GM19468 (cell line): Measurements from ENCODE around the gene JPH2.

Source experiments
- ATAC-seq: cut with Tn5 transposase; IDR thresholded peaks from one replicate; pipeline ENCODE4 v1.9.1; 2021; ENCODE audit warnings: mild to moderate bottlenecking, moderate library complexity, moderate number of reproducible peaks; ENCODE audit not compliant: unreplicated experiment; ENCODE audit errors: extremely low read depth

JPH2 gene

DNA sequence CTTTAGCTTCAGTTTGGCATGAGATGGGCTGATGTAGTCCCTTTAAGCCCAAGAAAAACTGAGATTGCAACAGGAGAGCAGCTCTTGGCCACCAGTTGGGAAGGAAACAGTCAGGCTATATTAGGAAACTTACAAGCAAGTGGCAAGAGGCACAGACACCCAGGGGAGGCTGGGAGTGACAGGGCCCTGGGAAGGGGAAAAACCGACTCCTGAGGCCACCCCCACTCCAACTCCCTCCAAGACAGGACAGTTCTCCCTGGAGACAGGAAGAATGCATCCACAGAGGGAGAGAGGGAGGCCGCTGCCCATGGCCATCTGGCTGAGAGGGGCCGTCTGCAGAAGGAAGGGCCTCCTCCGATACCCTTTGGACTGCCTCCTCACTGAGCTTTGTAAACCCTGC, 20.5 kb downstream of the JPH2 start:
- no peak for ATAC-seq

DNA sequence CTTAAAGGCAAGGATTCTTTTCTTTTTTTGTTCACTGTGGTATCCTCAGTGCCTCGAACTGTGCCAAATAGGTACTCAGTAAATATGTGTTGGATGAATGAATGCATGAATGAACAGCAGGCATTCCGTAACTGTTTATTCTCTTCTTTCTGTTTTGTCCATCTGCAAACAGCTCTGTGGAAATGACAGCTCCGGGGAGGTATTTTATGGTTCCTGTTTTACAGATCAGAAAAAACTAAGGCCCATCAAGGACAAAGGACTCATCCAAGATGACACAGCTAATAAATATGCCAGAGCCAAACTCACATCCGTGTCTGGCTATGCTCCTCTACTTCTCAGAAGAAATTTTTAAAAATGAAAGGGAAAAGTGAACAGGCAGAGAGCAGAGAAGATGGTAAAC, 21.0 kb downstream of the JPH2 start:
- ATAC-seq = no peak

DNA sequence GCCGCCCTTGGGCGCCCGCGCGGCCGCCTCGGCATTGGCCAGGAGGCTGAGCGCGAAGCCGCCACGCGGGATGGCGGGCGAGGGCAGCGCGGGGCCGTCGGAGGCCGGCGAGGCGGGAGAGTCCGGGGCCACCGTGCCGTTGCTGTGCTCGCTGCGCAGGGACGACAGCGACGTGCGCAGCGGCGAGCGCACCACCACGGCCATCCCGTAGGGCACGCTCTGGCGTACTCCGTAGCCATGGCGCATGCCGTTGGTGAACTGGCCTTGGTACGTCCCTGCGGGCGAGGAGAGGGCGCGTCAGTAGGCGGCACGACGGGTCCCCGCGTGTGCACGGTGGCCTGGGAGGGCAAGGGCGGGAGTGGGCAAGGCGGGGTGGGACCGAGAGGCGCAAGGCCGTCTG, 26.9 kb downstream of the JPH2 start:
- no peak for ATAC-seq

DNA sequence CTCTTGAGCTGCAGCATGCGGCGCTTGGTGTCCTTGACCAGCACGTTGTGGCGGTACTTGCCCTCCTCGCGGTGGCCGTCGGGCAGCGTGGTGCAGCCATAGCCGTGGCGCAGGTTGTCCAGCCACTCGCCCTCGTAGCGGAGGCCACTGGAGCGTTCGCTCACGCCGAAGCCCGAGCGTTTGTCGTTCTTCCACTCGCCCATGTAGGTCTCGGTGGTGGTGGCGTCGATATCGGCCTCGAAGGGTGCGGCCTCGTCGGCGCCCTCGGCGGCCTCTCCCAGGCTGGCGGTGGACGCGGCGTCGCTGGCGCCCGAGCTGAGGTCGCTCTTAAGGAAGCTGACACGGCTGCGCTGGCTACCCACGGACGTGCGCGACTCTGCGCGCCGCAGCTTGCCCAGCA, 27.3 kb downstream of the JPH2 start:
- no peak for ATAC-seq

DNA sequence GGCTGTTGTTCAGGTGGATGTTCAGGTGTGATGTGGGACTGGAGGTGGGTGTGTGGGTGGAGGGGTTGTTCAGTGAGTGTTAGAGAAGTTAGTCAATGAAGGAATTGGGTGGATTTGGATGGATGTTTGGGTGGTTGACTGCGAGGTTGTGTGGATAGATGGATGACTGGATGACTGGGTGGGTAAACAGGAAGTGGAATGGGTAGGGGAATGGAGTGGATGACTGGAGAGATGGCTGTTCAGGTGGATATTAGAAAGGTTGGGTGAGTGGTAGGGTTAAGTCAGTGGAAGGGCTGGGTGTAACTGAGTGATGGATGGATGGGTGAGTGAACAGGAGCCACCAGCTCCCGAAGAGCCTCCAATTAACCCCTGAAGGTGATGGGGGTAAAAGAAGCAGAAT, 27.9 kb downstream of the JPH2 start:
- ATAC-seq = no peak

DNA sequence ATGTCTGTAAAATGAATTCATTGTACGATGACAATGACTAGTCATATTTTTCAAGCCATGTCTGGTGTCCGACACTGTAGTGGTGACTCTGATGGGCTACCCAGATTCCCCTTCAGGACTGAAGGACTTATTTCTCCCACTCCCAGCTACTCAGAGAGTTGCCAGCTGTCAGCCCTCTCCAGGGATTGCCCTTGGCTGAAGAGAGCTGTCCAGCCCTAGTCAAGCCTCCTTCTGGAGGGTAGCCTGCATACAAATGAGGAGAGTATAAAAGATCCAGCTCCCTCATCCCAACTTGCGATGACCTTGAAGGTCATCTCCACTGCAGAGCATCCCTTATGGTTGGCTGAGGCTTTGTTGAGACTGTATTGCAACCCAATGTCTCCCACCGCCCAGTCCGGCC, 29.9 kb downstream of the JPH2 start:
- no peak for ATAC-seq

DNA sequence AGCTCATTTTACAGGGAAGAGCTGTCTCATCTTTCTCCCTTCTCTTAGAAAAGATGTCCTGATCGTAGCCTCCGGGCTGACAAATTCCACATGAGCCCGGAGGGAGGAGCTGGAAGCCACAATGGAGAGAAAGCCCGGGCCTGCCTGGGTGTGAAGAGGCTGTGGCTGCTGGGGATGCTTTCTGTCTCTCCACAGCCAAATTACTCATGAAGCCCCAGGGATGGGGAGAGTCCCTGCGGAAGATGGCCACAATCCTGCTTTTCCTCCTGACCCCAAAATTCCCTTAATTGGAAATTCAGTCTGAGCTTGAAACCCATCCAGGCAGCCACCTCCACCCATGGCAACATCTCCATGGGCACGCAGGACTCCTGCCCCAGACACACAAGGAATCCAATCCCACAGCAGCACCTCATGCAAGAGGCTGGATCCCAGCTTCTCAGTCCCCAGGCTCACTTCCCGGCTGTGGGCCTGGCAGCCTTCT, 32.4 kb downstream of the JPH2 start:
- ATAC-seq = no peak

DNA sequence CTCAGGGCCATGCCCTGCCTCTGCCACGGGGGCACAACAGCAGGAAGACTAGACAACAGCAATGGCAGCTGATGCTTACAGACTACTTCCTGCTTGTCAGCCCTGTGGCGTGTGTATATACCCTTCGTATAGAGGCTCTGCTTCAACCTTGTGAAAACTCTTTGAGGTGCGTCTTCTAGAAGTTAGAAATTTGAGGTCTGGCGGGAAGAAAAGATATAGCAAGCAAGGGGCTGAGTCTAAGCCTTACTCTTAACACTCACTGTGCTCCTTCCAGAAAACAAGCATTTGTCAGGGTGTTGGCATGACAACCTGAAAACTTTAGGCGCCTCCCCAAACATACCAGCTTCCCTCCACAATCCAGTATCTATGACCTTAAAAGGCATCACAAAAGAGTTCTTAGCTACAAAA, 33.3 kb downstream of the JPH2 start:
- ATAC-seq = no peak

DNA sequence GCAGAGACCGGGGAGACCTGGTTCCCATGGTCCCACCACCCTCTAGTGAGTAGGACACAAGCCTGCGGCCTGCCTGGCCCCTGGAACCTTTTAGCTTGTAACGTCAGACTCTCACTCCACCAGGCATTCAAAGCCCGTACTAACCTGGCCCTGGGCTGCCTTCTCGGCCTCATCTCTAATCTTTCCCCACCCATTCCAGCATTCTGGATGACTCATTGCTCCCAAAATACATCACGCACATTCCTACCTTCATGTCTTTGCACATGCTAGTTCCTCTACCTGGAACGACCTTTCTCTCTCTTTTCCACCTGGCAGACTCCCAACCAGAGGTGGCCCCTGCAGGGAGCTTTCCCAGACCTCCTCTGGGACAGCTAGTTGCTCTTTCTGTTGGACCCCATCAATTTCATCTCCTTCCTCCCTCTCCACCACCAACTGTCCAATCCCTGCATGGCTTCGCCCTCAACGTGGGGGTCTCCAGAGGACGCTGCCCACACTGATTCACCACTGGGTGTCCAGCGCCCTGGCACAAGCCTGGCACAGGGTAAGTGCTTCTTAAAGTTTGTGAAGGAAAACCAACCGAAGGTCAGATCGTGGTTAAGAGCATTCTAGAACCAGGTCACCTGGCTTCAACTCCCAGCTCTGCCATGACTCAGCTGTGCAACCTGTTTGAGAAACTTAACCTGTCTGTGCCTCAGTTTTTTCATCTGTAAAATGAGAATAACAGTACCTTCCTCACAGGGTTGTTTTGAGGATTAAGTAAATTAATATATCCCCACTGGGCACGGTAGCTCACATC, 35.2 kb downstream of the JPH2 start:
- no peak for ATAC-seq

DNA sequence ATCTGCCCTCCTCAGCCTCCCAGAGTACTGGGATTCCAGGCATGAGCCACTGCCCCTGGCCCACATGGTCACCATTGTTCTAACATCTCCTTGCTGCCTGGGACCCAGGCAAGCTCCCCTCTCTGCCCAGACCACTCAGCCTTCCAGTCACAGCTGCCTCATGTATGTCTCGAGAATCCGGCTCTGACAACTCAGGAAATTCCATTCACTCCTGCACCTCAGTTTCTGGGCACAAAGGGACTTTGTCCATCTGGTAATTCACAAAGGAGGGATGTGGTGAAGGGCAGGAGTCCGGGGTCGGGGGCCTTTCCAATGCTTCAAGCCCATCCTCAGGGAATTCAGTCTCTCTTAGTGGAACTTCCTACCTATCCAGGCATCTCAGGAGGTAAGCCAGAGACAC, 40.7 kb downstream of the JPH2 start:
- ATAC-seq = no peak

DNA sequence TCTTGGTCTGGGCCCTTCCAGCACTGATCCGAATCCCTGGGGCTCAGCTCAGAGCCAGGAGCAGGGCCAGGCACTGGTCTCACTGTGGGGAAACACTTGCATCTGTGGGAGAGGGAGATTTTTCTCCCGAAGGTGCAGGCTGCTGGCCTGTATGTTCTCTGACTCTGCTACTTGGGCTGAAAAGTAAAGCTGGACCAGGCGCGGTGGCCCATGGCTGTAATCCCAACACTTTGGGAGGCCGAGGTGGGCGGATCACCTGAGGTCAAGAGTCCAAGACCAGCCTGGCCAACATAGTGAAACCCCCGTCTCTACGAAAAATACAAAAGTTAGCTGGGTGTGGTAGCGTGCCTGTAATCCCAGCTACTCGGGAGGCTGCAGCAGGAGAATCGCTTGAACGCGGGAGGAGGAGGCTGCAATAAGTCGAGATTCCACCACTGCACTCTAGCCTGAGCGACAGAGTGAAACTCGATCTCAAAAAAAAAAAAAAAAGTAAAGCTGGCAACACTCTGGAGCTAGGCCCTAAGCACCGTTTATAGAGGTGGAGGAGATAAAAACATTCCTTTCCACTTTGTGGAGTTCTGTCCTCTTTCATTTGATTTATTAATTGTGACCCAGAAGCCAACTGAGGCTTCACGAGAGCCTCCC, 41.7 kb downstream of the JPH2 start:
- ATAC-seq = no peak

DNA sequence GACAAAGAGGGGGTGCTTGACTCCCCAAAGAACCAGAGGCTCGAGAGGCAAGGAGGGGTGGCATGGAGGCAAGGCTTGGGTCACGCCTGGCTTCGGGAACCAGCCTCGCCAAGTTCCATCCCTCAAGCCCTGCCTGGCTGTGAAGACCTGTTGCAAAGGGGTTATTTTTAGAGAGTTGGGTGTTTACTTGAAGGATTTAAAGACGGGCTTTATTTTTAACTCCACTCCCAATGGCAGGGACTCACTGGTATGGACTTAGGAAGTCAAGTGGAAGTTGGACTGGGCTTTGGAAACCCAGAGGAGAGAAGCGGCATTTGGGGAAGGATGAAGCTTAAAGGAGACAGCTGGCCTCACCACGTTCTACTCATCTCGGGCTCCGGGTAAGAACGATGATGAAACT, 43.1 kb downstream of the JPH2 start:
- ATAC-seq = no peak

DNA sequence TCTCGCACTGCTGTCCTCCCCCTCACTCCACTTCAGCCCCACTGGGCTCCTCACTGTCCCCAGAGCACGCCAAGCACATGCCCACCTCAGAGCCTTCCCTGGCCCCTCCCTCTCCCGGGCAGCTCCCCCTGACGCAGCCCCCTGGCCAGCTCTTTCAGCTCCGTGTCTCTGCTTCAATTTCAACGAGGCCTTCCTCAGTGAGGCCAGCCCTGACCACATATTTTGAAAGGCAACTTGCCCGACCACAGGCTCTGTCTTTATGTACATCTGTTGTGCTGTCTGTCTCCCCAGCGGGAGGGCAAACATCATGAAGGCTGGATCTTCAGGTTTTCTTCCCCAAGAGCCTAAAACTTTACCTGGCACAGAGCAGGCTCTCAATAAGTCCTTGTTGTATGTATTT, 44.6 kb downstream of the JPH2 start:
- ATAC-seq = no peak

DNA sequence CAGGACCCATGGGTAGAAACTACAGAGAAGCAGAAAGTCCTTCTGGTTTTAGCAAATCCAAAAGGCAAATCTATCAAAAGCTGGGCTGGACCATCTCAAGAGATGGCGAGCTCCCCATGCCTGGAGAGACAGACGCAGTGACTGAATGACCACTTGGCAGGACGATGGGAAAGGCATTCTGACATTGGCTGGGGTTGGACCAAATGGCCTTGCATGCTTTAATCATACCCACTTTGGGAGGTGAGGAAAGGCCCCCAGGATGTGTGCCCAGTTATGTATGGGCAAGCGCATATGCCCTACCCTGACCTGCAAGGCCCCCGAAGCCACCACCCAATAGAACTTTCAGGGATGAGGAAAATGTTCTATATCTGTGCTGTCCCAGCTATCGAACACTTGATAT, 45.1 kb downstream of the JPH2 start:
- ATAC-seq = no peak

DNA sequence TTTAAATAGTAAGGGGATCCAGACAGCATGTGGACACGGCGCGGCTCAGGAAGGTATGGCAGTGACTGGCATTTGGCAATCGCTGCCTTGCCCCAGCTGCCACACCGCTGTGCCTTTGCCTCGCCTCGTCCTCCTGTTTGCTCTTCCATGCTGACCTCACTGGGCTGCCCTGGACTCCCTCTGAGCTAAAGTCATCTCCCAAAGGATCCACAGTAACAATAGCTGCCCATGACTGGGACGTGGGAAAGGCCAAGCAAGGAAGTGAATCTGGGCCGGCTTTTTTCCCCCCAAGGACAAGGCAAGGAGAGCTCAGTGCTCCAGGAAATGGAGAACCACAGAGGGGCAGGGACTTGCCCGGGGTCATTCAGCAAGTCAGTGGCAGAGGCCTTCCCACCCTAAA, 48.1 kb downstream of the JPH2 start:
- no peak for ATAC-seq

DNA sequence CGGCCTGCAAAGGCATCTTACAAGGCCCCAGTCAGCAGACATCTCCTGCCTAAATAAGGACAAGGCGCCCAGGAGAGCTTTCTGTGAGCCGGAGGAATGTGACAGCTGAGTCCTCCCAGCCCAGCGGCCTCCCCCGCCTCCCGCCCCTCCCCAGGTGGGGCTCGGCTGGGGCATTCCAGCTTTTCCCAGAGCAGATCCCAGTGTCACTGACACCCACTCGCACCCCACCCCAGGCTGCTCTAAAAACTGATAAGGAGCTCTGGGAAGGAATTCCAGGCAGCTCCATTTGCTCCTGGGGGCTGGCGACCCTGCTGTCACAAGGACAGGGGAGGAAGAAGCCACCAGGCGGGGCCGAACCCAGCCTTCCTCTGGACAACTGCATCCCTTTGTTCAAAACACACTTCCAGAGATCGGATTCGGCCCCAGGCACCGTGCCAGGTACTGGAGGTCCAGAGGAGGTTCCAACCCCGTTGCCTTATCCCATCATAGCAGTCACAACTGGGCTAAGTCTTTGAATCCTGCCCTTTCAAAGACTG, 49.7 kb downstream of the JPH2 start:
- no peak for ATAC-seq

DNA sequence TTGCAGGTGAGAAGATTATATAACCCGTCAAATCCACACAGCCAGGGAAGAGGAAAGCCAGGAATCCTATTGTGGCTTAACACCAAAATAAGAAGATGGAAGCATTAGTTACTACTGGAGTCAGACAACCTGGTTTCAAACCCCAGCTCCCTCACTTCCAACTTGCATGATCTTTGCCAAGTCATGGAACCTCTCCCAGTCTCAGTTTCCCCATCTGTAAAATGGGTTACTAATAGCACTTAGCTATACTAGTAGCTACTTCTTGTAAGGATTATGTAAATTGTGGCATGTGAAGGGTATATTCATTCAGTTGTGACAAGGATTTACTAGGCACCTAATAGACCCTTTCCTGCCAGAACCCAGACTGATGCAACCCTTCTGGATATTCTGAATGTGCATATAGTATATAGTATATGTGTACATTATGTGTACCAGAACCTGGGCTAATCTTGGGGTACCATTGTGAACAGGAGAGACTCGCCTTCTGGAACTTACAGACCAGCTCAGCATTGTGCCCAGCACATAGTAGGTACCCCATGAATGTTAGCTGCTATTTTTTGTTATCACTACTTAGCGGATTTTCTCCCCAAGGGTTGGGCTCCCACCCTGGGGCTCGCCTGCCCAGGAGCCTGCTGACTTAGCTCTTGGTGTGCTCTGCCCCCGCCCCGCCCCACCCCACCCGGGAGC, 50.3 kb downstream of the JPH2 start:
- ATAC-seq = no peak

DNA sequence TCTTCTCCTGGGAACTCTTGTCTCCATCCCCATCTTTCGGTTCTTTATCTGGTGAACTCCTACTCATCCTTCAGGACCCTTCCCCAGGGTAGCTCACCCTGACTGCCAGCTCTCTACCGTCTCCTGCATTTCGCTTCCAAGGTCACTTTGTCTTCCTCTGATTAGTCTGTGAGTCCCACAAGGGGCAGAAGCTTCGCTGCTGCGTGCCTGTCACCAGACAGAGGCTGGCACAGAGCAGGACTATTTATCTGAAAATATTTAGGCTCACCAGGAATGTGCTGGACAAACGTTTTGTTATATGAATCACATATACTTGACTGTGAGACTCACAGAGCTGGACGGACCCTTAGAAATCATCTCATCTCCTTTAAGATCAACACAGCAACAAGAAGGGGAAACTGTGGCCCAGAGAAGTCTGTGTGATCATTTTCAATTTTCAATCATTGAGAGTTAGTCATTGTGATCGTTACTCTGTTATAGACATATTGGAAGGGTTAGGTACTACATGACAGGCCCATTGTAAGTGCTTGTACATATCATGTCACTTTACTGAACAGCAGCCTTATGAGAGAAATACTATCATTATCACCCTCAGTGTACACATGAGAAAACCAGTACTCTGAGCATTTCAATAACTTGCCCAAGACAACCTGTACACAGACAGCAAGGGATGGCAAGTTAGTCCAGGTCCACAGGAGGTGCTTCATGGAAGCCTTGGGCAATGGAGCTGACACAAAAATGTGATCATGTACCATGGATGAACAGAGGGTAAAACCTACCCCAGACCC, 51.4 kb downstream of the JPH2 start:
- ATAC-seq = no peak

DNA sequence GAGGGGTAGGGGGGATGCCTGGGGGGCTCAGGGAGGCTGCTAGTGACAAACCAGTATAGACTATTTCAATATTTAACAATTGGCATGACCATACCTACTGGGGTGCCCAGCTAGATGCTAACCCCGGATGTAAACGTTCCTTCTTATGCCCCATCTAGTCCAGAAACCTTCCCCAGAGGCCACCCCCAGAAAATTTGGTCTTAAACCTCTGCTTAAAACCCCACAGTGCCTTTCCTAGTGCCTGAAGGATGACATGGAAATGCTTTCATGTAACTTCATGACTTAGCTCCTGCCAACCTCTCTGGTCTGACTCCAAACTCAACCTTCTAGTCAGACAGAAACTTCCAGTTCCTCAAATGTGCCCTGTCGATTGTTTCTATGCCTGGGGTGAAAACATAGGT, 52.0 kb downstream of the JPH2 start:
- ATAC-seq = no peak

DNA sequence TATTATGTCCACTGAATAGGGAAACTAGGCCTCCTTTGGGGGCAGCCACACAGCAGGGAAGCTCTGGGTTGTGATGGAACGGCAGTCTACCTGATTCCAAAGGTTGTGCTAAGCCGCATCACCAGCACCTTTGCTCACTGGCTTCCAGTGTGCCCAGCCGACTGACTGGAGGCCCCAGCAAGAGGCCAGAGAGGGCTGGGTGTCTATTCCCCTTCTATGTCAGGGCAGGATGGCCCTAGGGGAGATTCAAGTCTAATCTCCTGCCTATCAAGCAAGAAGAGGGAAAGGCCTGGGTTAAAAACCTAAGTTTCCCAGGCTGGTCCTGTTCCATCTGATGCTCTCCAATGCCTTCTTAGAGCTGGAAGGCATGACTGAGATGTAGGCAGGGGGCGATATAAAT, 53.6 kb downstream of the JPH2 start:
- ATAC-seq = no peak
